Measurements from ENCODE around the gene EPB41L2.

EPB41L2 gene

GRCh38 chr6:130903007-130903406, 160.0 kb downstream of the EPB41L2 start:
- no peak for DNase-seq

- no peak for DNase-seq
Observed at GRCh38 chr6:130900913-130901312, 162.1 kb downstream of the EPB41L2 start.

- DNase-seq = no peak
Observed at GRCh38 chr6:130896249-130896648, 166.8 kb downstream of the EPB41L2 start.

GRCh38 chr6:130895516-130895915, 167.5 kb downstream of the EPB41L2 start:
- DNase-seq = no peak

GRCh38 chr6:130893766-130894165, 169.3 kb downstream of the EPB41L2 start:
- no peak for DNase-seq

GRCh38 chr6:130893277-130893676, 169.8 kb downstream of the EPB41L2 start:
- DNase-seq = no peak

- DNase-seq = no peak
Observed at GRCh38 chr6:130890521-130890971, 172.5 kb downstream of the EPB41L2 start.

GRCh38 chr6:130889423-130889822, 173.6 kb downstream of the EPB41L2 start:
- no peak for DNase-seq

- DNase-seq = no peak
Observed at GRCh38 chr6:130888246-130888645, 174.8 kb downstream of the EPB41L2 start.

- DNase-seq = no peak
Observed at GRCh38 chr6:130886966-130887365, 176.1 kb downstream of the EPB41L2 start.

GRCh38 chr6:130885392-130886192, 177.5 kb downstream of the EPB41L2 start:
- peak; percentile 70 for DNase-seq

GRCh38 chr6:130882370-130882769, 180.7 kb downstream of the EPB41L2 start:
- DNase-seq = no peak

GRCh38 chr6:130879826-130880225, 183.2 kb downstream of the EPB41L2 start:
- no peak for DNase-seq

GRCh38 chr6:130873746-130874145, 189.3 kb downstream of the EPB41L2 start:
- no peak for DNase-seq

GRCh38 chr6:130872250-130873095, 190.6 kb downstream of the EPB41L2 start:
- peak; percentile 71 for DNase-seq

- DNase-seq = no peak
Observed at GRCh38 chr6:130870179-130870880, 192.7 kb downstream of the EPB41L2 start.

- DNase-seq = no peak
Observed at GRCh38 chr6:130869681-130870080, 193.4 kb downstream of the EPB41L2 start.

GRCh38 chr6:130865793-130866192, 197.3 kb downstream of the EPB41L2 start:
- no peak for DNase-seq

GRCh38 chr6:130864344-130864743, 198.7 kb downstream of the EPB41L2 start:
- DNase-seq = no peak

- no peak for DNase-seq
Observed at GRCh38 chr6:130863415-130864230, 199.4 kb downstream of the EPB41L2 start.

GRCh38 chr6:130862370-130862769, 200.7 kb downstream of the EPB41L2 start:
- DNase-seq = no peak

GRCh38 chr6:130859161-130859867, 203.7 kb downstream of the EPB41L2 start:
- DNase-seq = no peak
